Measurements from ENCODE around the gene SLC6A19. TPM values are rescaled to one million over a fixed set of nuclear protein-coding genes. Genes with fewer than 3 reads are reported as not detected.

Gene SLC6A19
- total RNA-seq, 1 donor from 2014 or later = not detected

DNA sequence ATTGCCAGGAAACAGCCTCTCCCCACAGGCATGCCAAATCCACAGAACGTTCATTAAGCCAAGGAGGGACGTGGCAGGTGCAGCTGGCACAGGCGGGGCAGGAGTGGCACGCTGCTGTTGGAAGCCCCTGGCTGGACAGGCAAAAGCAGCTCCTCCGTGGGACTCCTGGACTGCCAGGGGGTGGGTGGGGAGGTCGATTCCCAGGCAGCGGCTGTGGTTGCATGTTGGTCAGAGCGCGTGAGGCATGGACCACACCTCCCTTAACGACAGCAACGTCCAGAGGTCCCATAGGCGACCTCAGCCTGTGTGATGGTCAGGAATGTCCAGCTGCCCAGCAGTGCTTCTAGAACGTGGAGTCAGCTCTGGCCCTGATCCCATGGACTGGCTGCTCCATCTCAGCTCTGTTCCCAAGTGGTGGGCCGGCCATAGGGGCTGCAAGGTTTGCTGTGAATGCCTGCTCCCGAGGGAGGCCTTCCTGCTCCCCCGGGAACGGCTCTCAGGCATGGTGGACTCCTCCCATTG, 6.9 kb downstream of the SLC6A19 start:
- intact Hi-C loops (cut with micrococcal nuclease) = no loop called here

- intact Hi-C loops (cut with micrococcal nuclease) = no loop called here
Observed at GRCh38 chr5:1208743-1209488, 7.5 kb downstream of the SLC6A19 start.

DNA sequence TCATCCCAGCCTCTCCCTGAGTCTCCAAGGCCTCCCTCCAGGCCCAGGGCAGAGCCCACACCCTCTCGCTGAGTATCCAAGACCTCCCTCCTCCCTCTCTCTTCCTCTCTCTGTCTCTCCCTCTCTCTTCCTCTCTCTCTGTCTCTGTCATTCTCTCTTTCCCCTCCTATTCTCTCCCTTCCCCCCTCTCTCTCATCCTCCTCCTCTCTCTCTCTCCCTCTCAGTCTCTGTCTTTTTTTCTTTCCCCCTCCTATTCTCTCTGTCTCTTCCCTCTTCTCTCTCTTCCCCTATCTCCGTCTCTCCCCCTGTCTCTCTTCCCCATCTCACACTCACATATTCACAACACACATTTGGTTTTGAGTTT, 8.1 kb downstream of the SLC6A19 start:
- intact Hi-C loops (cut with micrococcal nuclease) = no loop called here

GRCh38 chr5:1209896-1210776, 8.7 kb downstream of the SLC6A19 start:
- intact Hi-C loops (cut with micrococcal nuclease) = no loop called here

- intact Hi-C loops (cut with micrococcal nuclease) = no loop called here
Observed at GRCh38 chr5:1210832-1211251, 9.4 kb downstream of the SLC6A19 start.

DNA sequence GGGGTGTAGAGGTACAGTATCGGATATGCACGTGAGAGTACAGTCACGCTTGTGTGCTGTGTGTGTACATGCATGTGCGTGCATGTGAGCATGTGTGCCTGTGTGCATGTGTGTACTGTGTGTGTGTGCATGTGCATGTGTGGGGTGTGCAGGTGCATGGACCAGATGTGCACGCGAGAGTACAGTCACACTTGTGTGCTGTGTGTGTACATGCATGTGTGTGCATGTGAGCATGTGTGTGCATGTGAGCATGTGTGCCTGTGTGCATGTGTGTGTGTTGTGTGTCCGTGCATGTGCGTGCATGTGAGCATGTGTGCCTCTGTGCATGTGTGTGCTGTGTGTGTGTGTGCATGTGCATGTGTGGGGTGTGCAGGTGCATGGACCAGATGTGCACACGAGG, 10.3 kb downstream of the SLC6A19 start:
- intact Hi-C loops (cut with micrococcal nuclease) = no loop called here

- intact Hi-C loops (cut with micrococcal nuclease) = no loop called here
Observed at GRCh38 chr5:1212271-1212670, 10.9 kb downstream of the SLC6A19 start.

GRCh38 chr5:1212881-1213280, 11.5 kb downstream of the SLC6A19 start:
- intact Hi-C loops (cut with micrococcal nuclease) = no loop called here

DNA sequence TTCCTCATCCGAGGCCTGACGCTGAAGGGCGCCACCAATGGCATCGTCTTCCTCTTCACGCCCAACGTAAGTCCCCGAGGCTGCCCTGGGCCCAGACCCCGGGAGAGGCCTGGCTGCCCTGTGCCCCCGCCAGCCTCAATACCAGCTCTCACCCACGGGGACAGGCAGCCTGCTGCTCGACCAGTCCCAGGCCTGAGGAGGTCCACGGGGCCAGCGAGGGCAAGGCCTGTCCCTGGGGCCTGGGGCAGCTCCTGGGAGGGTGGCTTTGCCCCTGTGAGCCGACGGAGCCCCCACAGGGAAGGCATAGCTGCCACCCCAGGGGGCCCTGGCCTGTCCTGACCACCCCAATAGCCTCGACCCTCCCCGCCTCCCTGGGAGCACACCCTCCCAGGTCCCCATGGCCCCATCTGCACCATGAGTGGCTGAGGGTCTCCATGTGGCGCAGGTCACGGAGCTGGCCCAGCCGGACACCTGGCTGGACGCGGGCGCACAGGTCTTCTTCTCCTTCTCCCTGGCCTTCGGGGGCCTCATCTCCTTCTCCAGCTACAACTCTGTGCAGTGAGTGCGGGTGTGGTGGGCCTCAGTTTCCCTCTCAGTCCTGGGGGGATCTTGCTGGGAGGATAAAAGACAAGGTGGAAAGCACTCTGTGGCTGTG, 12.2 kb downstream of the SLC6A19 start:
- intact Hi-C loops (cut with micrococcal nuclease) = no loop called here

DNA sequence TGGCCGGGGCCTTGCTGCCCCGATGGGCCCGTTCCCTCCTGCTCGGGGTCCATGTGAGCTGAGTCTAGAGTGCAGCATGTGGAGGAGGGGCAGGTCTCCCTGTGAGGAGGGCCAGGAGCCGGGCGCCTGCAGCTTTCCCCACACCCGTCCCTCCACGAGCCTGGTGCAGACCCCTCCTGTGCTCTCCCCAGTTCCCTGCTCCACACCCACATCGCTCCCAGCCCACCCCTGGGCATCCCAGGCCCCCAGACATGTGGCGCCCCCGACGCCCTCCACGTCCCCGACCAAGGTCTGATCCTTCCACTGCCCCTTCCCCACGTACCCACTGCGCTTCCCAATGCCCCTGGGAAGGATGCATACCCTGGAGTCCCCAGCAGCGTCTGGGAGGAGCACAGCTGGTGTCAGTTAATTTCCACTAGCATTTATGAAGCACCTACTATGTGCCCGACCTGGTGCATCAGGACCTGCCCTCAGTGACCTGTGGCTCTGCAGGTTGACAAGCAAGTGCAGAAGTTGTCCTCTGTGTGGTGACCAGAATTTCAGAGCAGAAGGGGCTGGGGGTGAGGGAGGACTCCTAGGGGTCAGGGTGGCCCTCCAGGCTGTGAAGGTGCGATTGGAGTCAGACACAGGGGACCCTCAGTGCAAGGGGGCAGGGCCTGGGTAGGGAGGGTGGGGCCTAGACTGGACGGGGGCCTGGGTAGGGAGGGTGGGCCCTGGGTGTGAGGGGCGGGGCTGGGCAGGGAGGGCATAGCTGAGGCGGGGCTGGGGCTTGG, 13.0 kb downstream of the SLC6A19 start:
- intact Hi-C loops (cut with micrococcal nuclease) = no loop called here

DNA sequence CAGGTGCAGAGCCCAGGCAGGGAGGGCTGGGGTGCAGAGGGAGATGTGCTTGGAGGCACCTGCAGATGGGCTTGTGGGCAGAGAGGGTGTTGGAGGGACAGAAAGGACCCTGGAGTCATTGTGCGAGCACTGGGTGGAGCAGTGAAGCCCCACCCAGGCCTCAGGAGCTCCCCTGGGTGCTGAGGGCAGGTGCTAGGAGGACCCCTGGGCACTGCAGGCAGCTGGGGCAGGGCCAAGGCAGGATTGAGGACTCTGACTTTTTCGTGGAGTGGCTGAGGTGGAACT, 13.5 kb downstream of the SLC6A19 start:
- intact Hi-C loops (cut with micrococcal nuclease) = no loop called here

DNA sequence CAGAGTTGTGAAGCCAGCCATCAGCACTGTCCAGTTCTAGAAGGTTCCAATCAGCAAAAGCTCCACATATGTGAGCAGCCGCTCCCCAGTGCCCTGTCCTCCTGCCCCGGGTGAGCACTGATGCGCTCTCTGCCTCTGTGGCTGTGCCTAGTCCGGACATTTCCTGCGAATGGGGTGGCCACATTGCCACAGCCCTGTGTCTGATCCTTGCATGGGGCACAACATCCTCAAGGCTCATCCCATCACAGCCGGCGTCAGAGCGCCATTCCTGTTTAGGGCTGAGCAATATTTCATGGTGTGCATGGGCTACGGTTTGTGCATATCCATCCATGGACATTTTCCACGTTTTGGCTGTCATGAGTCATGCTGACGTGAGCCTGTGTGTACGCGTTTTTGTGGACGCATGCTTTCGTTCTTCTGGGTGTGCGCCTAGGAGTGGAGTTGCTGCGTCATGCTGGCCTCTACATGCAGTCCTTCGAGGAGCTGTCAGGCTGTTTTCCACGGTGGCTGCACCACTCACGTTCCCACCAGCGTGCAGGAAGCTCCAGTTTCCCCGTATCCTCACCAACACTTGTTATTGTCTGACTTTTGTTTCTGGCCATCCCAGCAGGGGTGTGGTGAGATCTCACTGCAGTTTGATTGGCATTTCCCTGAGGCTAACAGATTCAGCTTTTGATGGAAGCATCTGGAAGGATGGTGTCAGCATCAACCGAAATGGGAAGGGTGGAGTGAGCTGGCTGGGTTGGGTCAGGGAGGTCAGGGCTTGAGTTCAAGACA, 14.1 kb downstream of the SLC6A19 start:
- intact Hi-C loops (cut with micrococcal nuclease) = no loop called here

GRCh38 chr5:1216211-1216917, 15.0 kb downstream of the SLC6A19 start:
- intact Hi-C loops (cut with micrococcal nuclease) = no loop called here

DNA sequence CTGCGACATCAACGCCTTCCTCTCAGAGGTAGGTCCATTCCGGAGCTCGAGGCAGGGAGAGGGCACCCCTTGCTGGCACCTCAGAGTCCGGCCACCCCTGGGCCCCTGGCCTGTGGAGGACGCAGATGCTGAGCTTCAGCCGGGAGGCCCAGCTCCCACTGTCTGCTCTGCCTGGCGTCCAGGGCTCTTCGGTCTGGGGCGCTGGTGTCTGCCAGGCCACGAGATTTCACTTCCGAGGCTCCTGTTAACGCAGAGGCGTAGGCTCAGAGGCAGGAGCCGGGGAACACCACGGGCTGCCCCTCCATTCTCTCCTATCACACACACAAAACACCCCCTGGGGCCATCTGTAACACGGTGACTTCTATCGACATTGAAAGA, 15.5 kb downstream of the SLC6A19 start:
- intact Hi-C loops (cut with micrococcal nuclease) = no loop called here

DNA sequence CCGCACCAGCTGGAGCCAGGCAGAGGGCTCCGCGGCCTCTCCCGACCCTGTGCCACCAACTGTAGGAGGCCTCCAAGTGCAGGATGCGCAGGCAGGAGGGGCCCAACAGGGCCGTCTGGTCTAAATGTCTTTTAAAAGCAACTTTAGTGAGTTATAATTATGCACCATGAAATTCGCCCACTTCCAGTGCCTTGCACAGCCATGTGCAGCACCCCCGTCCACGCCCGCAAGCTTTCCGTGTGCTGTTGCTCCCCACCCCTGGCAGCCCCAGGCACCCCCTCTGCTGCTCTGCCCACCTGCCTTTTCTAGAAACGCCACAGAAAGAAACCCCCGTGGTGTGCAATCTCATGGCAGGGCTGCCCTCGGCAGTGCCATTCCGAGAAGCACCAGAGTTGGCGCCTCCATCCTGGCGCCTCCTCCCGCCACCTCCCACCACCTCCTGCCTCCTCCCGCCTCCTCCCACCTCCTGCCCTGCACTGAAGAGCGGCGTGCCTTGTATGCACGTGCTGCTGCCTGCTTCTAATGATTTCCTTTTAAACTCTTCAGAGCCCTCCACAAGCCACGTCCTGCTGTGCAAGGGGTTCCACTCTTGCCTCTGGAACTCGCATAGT, 16.3 kb downstream of the SLC6A19 start:
- intact Hi-C loops (cut with micrococcal nuclease) = no loop called here

DNA sequence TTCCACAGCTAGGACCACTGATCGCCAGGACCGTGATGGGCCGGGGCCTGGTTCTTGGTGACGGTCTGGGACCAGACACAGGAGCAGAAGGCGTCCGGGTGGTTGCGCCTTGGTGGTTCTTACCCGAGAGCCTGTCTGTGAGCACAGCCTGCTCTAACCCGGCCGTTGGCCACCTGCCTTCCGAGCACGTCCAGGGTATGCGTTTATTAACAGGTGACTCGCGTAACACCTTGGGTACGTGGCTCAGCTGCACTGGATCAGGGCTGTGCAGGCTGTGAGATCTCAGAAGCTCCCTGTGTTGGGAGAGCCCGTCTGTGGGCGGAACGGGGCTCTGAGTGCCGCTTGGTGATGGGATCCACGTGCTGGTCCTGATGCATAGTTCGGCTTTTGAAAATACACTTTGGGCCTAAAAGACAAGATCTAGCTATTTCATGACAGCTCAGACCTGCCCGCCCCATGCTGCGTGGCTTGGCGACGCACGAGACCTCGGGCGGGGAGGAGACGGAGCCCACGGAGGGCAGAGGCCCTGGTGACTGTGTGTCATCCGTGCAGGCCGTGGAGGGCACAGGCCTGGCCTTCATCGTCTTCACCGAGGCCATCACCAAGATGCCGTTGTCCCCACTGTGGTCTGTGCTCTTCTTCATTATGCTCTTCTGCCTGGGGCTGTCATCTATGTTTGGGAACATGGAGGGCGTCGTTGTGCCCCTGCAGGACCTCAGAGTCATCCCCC, 17.1 kb downstream of the SLC6A19 start:
- intact Hi-C loops (cut with micrococcal nuclease) = no loop called here

- intact Hi-C loops (cut with micrococcal nuclease) = no loop called here
Observed at GRCh38 chr5:1219098-1219767, 17.8 kb downstream of the SLC6A19 start.

GRCh38 chr5:1219768-1220100, 18.3 kb downstream of the SLC6A19 start:
- intact Hi-C loops (cut with micrococcal nuclease) = no loop called here

Data from T-helper 2 cell treated with Interferon-gamma antibody and Interleukin-4, amounts not matched to agents 100 ng/mL and 5 ng/mL, for 36 hours (primary cell).